Measurements from ENCODE around the gene MBOAT7. TPM values are rescaled to one million over a fixed set of nuclear protein-coding genes. Genes with fewer than 3 reads are reported as not detected.
A peak's percentile ranks its signal among the peaks of the same experiment; 100 is the strongest.
"Not testable (repeated sequence)": the region's sequence is repeated elsewhere in the genome, so short reads cannot be mapped to it uniquely, and the experiment has no call there.

MBOAT7 gene
- total RNA-seq, 2 experiments from 2014 or later, result 54.7 to 76.3 TPM

- Mint-ChIP-seq H3K36me3 (peaks cover 1% of the 10 kb centered on the region), H3K27me3 (peaks cover 9% of the 10 kb centered on the region), H3K9me3 (ENCODE audit: low read depth) (no peaks in the 10 kb centered on the region), H3K4me1 (peaks cover 6% of the 10 kb centered on the region), H3K27ac (no peak overlapping the region), H3K4me3 (no peak overlapping the region)
- CTCF ChIA-PET, result no interaction called here
- ATAC-seq (no peak), DNase-seq (no peak)
Measured at GRCh38 chr19:54218960-54219661, 29.7 kb upstream of the MBOAT7 start.

GRCh38 chr19:54218259-54218658, 28.9 kb upstream of the MBOAT7 start:
- ATAC-seq, result no peak
- CTCF ChIA-PET, result no interaction called here

DNA sequence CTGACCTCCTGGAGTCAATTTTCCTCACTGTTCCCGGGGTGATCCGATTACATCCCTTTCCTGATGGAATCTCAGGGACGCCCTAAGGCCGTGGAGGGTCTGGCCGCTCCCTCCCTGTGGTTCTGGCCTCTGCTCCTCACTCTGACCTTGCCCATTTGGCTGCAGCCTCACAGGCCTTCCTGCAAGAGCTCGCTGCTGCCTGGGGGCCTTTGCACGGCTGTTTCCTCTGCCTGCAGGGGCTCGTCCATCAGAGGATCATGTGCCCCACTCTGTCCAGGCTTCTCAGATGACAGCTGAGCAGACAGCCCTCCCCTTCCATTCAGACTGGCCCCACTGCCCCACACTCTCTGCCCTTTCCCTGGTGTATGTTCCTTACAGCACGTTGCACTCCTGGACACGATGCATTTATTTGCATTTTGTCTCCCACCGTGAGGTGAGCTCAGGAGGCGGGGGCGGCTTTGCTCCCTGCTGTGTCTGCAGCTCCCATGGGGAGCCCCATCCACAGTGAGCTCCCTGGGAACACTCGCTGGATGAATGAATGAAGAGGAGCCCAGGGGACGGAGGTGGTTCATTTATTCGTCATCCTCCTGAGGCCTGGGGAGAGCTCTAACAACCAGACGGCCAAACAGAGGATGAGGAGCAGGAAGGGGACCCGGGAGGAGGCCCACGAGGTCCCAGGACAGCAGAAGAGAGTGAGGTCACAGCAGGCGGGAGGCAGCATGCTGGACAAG, 28.3 kb upstream of the MBOAT7 start:
- CTCF ChIA-PET; H3K4me3 Mint-ChIP-seq; H3K9me3 Mint-ChIP-seq (ENCODE audit: low read depth); H3K36me3 Mint-ChIP-seq; ATAC-seq; H3K27ac Mint-ChIP-seq; H3K4me1 Mint-ChIP-seq; H3K27me3 Mint-ChIP-seq; DNase-seq: not testable (repeated sequence)

More at GRCh38 chr19:54218259-54218658, 28.9 kb upstream of the MBOAT7 start:
- Mint-ChIP-seq H3K9me3 (ENCODE audit: low read depth) (no peaks in the 10 kb centered on the region), H3K27ac (no peak overlapping the region), H3K4me3 (no peak overlapping the region), H3K4me1 (peaks cover 4% of the 10 kb centered on the region), H3K27me3 (peaks cover 3% of the 10 kb centered on the region), H3K36me3 (peaks cover 3% of the 10 kb centered on the region)
- no peak for DNase-seq

DNA sequence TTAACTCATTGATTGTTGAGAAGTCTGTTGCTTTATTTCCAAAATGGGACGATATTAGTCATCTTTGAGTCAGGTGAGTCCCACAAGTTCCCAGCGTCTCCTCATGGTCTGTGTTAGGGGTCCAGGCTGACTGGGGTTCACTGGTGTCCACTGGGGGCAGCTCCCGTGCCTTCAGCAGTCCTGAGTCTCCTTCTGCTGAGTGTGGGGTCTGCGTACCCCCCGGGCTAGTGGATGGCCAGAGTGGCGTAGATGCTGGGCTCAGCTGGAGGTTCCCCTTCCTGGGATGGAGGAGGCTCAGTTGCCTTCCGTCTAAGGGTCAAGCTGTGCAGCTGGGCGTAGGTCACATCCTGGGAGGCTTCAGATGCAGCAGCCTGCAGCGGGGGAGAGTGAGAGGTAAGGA, 27.5 kb upstream of the MBOAT7 start:
- Mint-ChIP-seq H3K27me3 (peaks cover 2% of the 10 kb centered on the region), H3K9me3 (ENCODE audit: low read depth) (no peaks in the 10 kb centered on the region), H3K4me3 (no peak overlapping the region), H3K27ac (no peak overlapping the region), H3K4me1 (no peaks in the 10 kb centered on the region), H3K36me3 (peaks cover 6% of the 10 kb centered on the region)
- no peak for ATAC-seq
- CTCF ChIA-PET, result no interaction called here
- no peak for DNase-seq

- peaks cover 17% of the 10 kb centered on the region for H3K4me1 Mint-ChIP-seq
- H3K27ac Mint-ChIP-seq; H3K27me3 Mint-ChIP-seq; CTCF ChIA-PET; H3K4me3 Mint-ChIP-seq; DNase-seq; H3K9me3 Mint-ChIP-seq (ENCODE audit: low read depth); ATAC-seq: not testable (repeated sequence)
- H3K36me3 Mint-ChIP-seq, result peaks cover 15% of the 10 kb centered on the region
Measured at GRCh38 chr19:54214734-54215133, 25.4 kb upstream of the MBOAT7 start.

DNA sequence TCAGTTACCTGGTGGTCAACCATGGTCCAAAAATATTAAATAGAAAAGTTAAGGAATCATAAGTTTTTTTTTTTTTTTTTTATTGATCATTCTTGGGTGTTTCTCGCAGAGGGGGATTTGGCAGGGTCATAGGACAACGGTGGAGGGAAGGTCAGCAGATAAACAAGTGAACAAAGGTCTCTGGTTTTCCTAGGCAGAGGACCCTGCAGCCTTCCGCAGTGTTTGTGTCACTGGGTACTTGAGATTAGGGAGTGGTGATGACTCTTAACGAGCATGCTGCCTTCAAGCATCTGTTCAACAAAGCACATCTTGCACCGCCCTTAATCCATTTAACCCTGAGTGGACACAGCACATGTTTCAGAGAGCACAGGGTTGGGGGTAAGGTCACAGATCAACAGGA, 24.8 kb upstream of the MBOAT7 start:
- DNase-seq, result not testable (repeated sequence)

GRCh38 chr19:54211235-54211634, 21.9 kb upstream of the MBOAT7 start:
- peaks cover 37% of the 10 kb centered on the region for H3K36me3 Mint-ChIP-seq
- ATAC-seq (peak; percentile 1), DNase-seq (no peak)
- CTCF ChIA-PET, result interaction anchor here (0.9 to 2.3 kb wide), 4 partner anchors 10 to 178 kb away, joined by 3 to 9 read pairs (median 6); partner anchors contain the start of gene RPS9
- H3K27me3 Mint-ChIP-seq, result no peaks in the 10 kb centered on the region
- no peaks in the 10 kb centered on the region for H3K9me3 Mint-ChIP-seq (ENCODE audit: low read depth)
- H3K4me3 Mint-ChIP-seq, result no peak overlapping the region
- H3K27ac Mint-ChIP-seq, result peak overlapping the region; percentile 58
- peaks cover 51% of the 10 kb centered on the region for H3K4me1 Mint-ChIP-seq

More for the DNA sequence above, 24.8 kb upstream of the MBOAT7 start:
- H3K36me3 Mint-ChIP-seq, result peaks cover 15% of the 10 kb centered on the region
- H3K27me3 Mint-ChIP-seq; H3K4me3 Mint-ChIP-seq; CTCF ChIA-PET; ATAC-seq; H3K9me3 Mint-ChIP-seq (ENCODE audit: low read depth); H3K27ac Mint-ChIP-seq: not testable (repeated sequence)
- H3K4me1 Mint-ChIP-seq, result peaks cover 22% of the 10 kb centered on the region

- Mint-ChIP-seq H3K4me1 (peaks cover 63% of the 10 kb centered on the region), H3K36me3 (peaks cover 46% of the 10 kb centered on the region), H3K4me3 (no peak overlapping the region), H3K27me3 (no peaks in the 10 kb centered on the region), H3K9me3 (ENCODE audit: low read depth) (no peaks in the 10 kb centered on the region), H3K27ac (peak overlapping the region; percentile 63)
- DNase-seq, result no peak
- no peak for ATAC-seq
- CTCF ChIA-PET, result interaction anchor here (1.1 to 2.3 kb wide), 3 partner anchors 9 to 43 kb away, joined by 3 to 9 read pairs (median 8); partner anchors contain the start of gene RPS9
Measured at GRCh38 chr19:54209811-54210494, 20.6 kb upstream of the MBOAT7 start.

DNA sequence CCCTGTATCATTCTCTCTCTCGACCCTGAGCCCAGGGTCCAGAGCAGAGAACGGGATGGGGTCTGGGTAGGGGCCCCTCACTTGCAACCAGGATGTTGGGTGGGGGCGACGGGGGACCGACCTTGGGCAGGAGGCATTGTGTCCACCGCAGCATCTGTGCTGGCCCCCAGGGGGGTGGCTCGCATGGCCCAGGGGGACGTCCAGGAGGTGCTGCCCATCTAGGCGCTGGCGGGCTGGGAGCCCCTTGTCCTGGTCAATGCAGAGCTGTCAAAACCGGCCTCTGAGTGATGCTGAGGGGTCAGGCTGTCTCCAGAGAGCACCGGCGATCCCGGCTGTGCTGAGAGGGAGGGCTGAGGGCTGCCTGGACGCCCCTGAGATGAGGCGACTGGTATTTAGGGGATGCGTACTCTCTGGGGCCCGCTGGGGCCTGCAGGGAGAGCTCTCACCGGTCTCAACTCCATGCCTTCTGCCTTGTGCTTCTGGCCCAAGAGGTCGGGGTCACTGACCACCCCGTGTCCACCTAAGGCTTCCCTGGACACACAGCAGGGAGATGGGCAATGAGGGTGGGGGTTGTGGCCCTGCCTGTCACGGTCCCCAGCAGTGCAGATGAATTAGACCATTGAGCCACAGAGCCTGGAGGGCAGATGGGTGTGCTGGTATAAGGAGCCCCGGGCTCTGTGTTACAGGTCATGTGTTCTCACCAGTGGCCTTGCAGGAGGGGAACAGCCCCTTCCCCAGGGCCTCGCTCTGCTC, 19.9 kb upstream of the MBOAT7 start:
- no peak overlapping the region for H3K27ac Mint-ChIP-seq
- no peak for ATAC-seq
- H3K9me3 Mint-ChIP-seq (ENCODE audit: low read depth), result no peaks in the 10 kb centered on the region
- peaks cover 70% of the 10 kb centered on the region for H3K4me1 Mint-ChIP-seq
- H3K4me3 Mint-ChIP-seq, result no peak overlapping the region
- CTCF ChIA-PET, result interaction anchor here (2.3 kb wide), 1 partner anchor 42 kb away, joined by 9 read pairs; no protein-coding TSS in a partner anchor
- peaks cover 53% of the 10 kb centered on the region for H3K36me3 Mint-ChIP-seq
- no peaks in the 10 kb centered on the region for H3K27me3 Mint-ChIP-seq
- no peak for DNase-seq

GRCh38 chr19:54208784-54209057, 19.3 kb upstream of the MBOAT7 start:
- no peak overlapping the region for H3K4me3 Mint-ChIP-seq
- no peaks in the 10 kb centered on the region for H3K9me3 Mint-ChIP-seq (ENCODE audit: low read depth)
- peaks cover 75% of the 10 kb centered on the region for H3K4me1 Mint-ChIP-seq
- ATAC-seq (no peak), DNase-seq (no peak)
- H3K36me3 Mint-ChIP-seq, result peaks cover 55% of the 10 kb centered on the region
- CTCF ChIA-PET, result interaction anchor here (1.0 to 1.3 kb wide), 2 partner anchors 10 to 180 kb away, joined by 3 to 4 read pairs; no protein-coding TSS in a partner anchor
- no peaks in the 10 kb centered on the region for H3K27me3 Mint-ChIP-seq
- no peak overlapping the region for H3K27ac Mint-ChIP-seq

GRCh38 chr19:54207983-54208783, 18.8 kb upstream of the MBOAT7 start:
- ATAC-seq, result no peak
- H3K4me1 Mint-ChIP-seq, result peaks cover 81% of the 10 kb centered on the region
- H3K9me3 Mint-ChIP-seq (ENCODE audit: low read depth), result no peaks in the 10 kb centered on the region
- DNase-seq, result no peak
- H3K27ac Mint-ChIP-seq, result peak overlapping the region; percentile 3
- CTCF ChIA-PET, result interaction anchor here (1.0 to 1.3 kb wide), 3 partner anchors 9 to 181 kb away, joined by 3 to 4 read pairs (median 4); no protein-coding TSS in a partner anchor
- H3K4me3 Mint-ChIP-seq, result no peak overlapping the region
- no peaks in the 10 kb centered on the region for H3K27me3 Mint-ChIP-seq
- peaks cover 59% of the 10 kb centered on the region for H3K36me3 Mint-ChIP-seq

GRCh38 chr19:54207676-54207982, 18.2 kb upstream of the MBOAT7 start:
- Mint-ChIP-seq H3K27ac (peak overlapping the region; percentile 55), H3K27me3 (no peaks in the 10 kb centered on the region), H3K36me3 (peaks cover 62% of the 10 kb centered on the region), H3K4me3 (no peak overlapping the region), H3K9me3 (ENCODE audit: low read depth) (no peaks in the 10 kb centered on the region), H3K4me1 (peaks cover 86% of the 10 kb centered on the region)
- DNase-seq, result no peak
- no peak for ATAC-seq
- CTCF ChIA-PET, result interaction anchor here (1.0 to 1.3 kb wide), 3 partner anchors 9 to 181 kb away, joined by 3 to 4 read pairs (median 4); no protein-coding TSS in a partner anchor
